GM23338 (cell line): ENCODE results near the gene CIB4. TPM values are rescaled to one million over a fixed set of nuclear protein-coding genes. Genes with fewer than 3 reads are reported as not detected.

ENCODE experiments used
- ATAC-seq: fragments of 200-7000 bp; cut with Tn5 transposase; 3 replicates; pipeline ENCODE4 v1.9.1; 2020
- DNase-seq: peaks from one replicate; pipeline ENCODE4 v3.0.0-alpha.2; 2015; ENCODE audit warnings: low spot score
- H2AFZ ChIP-seq: fragments of 200-600 bp; sonication (generic); 2 replicates; pipeline ENCODE4 v1.8.0; 2016; ENCODE audit warnings: antibody characterized with exemption, mild to moderate bottlenecking, moderate library complexity
- H3F3A ChIP-seq: fragments of 200-600 bp; sonication (generic); replicated peaks from 2 replicates; pipeline ENCODE4 v1.8.0; 2017; ENCODE audit warnings: antibody characterized with exemption, mixed run types, low read depth
- H3K27ac ChIP-seq: fragments of 200-600 bp; sonication (generic); 2 replicates; pipeline ENCODE4 v1.6.1; 2016; ENCODE audit warnings: low read depth
- H3K27me3 ChIP-seq: fragments of 200-600 bp; sonication (generic); 2 replicates; pipeline ENCODE4 v1.8.0; 2016; ENCODE audit warnings: mild to moderate bottlenecking, mixed run types, moderate library complexity; ENCODE audit not compliant: insufficient read depth
- H3K36me3 ChIP-seq: fragments of 200-600 bp; sonication (generic); 2 replicates; pipeline ENCODE4 v1.8.0; 2016; ENCODE audit warnings: mild to moderate bottlenecking; ENCODE audit not compliant: insufficient read depth
- H3K4me1 ChIP-seq: fragments of 200-600 bp; sonication (generic); 2 replicates; pipeline ENCODE4 v1.8.0; 2016; ENCODE audit warnings: mild to moderate bottlenecking, moderate library complexity; ENCODE audit not compliant: insufficient read depth
- H3K4me2 ChIP-seq: fragments of 200-600 bp; sonication (generic); 2 replicates; pipeline ENCODE4 v1.7.1; 2017; ENCODE audit warnings: mixed run types
- H3K4me3 ChIP-seq: fragments of 200-600 bp; sonication (generic); 2 replicates; pipeline ENCODE4 v1.6.1; 2016; ENCODE audit warnings: mixed run types
- H3K79me2 ChIP-seq: fragments of 200-600 bp; sonication (generic); replicated peaks from 2 replicates; pipeline ENCODE4 v1.8.0; 2017; ENCODE audit warnings: mild to moderate bottlenecking; ENCODE audit not compliant: insufficient read depth
- H3K9me2 ChIP-seq: fragments of 200-600 bp; sonication (generic); 2 replicates; pipeline ENCODE4 v1.8.0; 2017; ENCODE audit not compliant: insufficient read depth
- H4K20me1 ChIP-seq: fragments of 200-600 bp; sonication (generic); replicated peaks from 2 replicates; pipeline ENCODE4 v1.8.0; 2017; ENCODE audit warnings: mild to moderate bottlenecking; ENCODE audit not compliant: insufficient read depth
- H3K27ac Mint-ChIP-seq: 2 replicates; pipeline ENCODE4 v1.8.0; 2020; ENCODE audit warnings: inconsistent platforms, mild to moderate bottlenecking, moderate library complexity, mixed read lengths
- H3K27me3 Mint-ChIP-seq: 3 replicates; pipeline ENCODE4 v1.8.0; 2022; ENCODE audit warnings: low read depth, mild to moderate bottlenecking, moderate library complexity, mixed read lengths, inconsistent platforms; ENCODE audit not compliant: insufficient read depth, poor library complexity
- H3K36me3 Mint-ChIP-seq: 3 replicates; pipeline ENCODE4 v1.8.0; 2021; ENCODE audit warnings: low read depth, mild to moderate bottlenecking, inconsistent platforms, moderate library complexity, mixed read lengths
- H3K4me1 Mint-ChIP-seq: 3 replicates; pipeline ENCODE4 v1.8.0; 2020; ENCODE audit warnings: mild to moderate bottlenecking, inconsistent platforms, mixed read lengths
- H3K4me3 Mint-ChIP-seq: 3 replicates; pipeline ENCODE4 v1.8.0; 2021; ENCODE audit warnings: moderate library complexity, mild to moderate bottlenecking, inconsistent platforms, mixed read lengths
- H3K9me3 Mint-ChIP-seq: 3 replicates; pipeline ENCODE4 v1.8.0; 2020; ENCODE audit warnings: moderate library complexity, mild to moderate bottlenecking, inconsistent platforms, mixed read lengths
- CTCF ChIP-seq, 2 experiments: fragments of 200-600 bp in 1 of 2; sonication (generic) in 1 of 2; conservative IDR thresholded peaks; 2 replicates each; pipeline versions ENCODE4 v1.5.1 to v1.6.1; 2016 to 2017; ENCODE audit warnings: antibody characterized with exemption in 2 of 2, low read depth in 2 of 2, mild to moderate bottlenecking in 2 of 2, moderate library complexity in 1 of 2
- EZH2 ChIP-seq: fragments of 200-600 bp; sonication (generic); IDR thresholded peaks from one replicate; pipeline ENCODE4 v1.8.0; 2017; ENCODE audit warnings: antibody characterized with exemption, mild to moderate bottlenecking, low read depth; ENCODE audit not compliant: unreplicated experiment
- EZH2phosphoT487 ChIP-seq: fragments of 200-600 bp; sonication (generic); IDR thresholded peaks from one replicate; pipeline ENCODE4 v1.8.1; 2018; ENCODE audit warnings: antibody characterized with exemption; ENCODE audit not compliant: unreplicated experiment
- JUNB ChIP-seq: IDR thresholded peaks from one replicate; pipeline ENCODE4 v1.6.1; 2016; ENCODE audit warnings: antibody characterized with exemption; ENCODE audit not compliant: unreplicated experiment
- POLR2AphosphoS5 ChIP-seq: IDR thresholded peaks from 2 replicates; pipeline ENCODE4 v1.6.1; 2016; ENCODE audit warnings: antibody characterized with exemption, low read depth
- STAT1 ChIP-seq: IDR thresholded peaks from one replicate; pipeline ENCODE4 v1.6.1; 2016; ENCODE audit warnings: antibody characterized with exemption; ENCODE audit not compliant: unreplicated experiment
- ZNF114 ChIP-seq: fragments of 250-450 bp; sonication (Bioruptor Pico); IDR thresholded peaks from 2 replicates; pipeline ENCODE4 v1.5.0; 2020; ENCODE audit warnings: mild to moderate bottlenecking, moderate library complexity
- ZNF331 ChIP-seq: fragments of 250-450 bp; sonication (Bioruptor Pico); IDR thresholded peaks from 2 replicates; pipeline ENCODE4 v1.5.0; 2020; ENCODE audit warnings: low read depth, mild to moderate bottlenecking, moderate library complexity
- polyA plus RNA-seq: library from polyadenylated mRNA; unstranded; fragments of >200 nt; fragmentation: Nextera tagmentation; extraction: Ambion mirVana; gene quantifications from 2 replicates; pipeline ENCODE4 v1.2.1, GENCODE V29; 2016
- total RNA-seq: library from RNA; depleted of rRNA; stranded (reverse); fragments of >200 nt; shearing (Covaris generic); gene quantifications from 2 replicates; pipeline ENCODE4 v1.2.3, GENCODE V29; 2014
- TF ChIP-seq, protein P1 (sequence below): fragments of 250-450 bp; sonication (Bioruptor Pico); IDR thresholded peaks from 2 replicates; pipeline ENCODE4 v1.5.0; 2020; ENCODE audit warnings: mild to moderate bottlenecking, moderate library complexity
- TF ChIP-seq, protein P2 (sequence below): IDR thresholded peaks from 2 replicates; pipeline ENCODE4 v1.6.1; 2016; ENCODE audit warnings: antibody characterized with exemption

The CIB4 gene
- total and polyA plus RNA-seq, 2 experiments from 2014 or later = not detected

- Mint-ChIP-seq H3K36me3 (no peaks in the 10 kb centered on the region), H3K27me3 (peaks cover 5% of the 10 kb centered on the region), H3K27ac (no peak overlapping the region), H3K9me3 (no peaks in the 10 kb centered on the region), H3K4me1 (peaks cover 3% of the 10 kb centered on the region), H3K4me3 (no peak overlapping the region)
- DNase-seq (no peak), ATAC-seq (no peak)
- Histone ChIP-seq H3K79me2 (no peaks in the 10 kb centered on the region), H3K4me3 (no peak overlapping the region), H3F3A (no peaks in the 10 kb centered on the region), H3K4me2 (no peak overlapping the region), H2AFZ (no peak overlapping the region), H3K36me3 (no peaks in the 10 kb centered on the region), H3K9me2 (no peaks in the 10 kb centered on the region), H4K20me1 (no peaks in the 10 kb centered on the region), H3K27me3 (no peaks in the 10 kb centered on the region), H3K4me1 (no peaks in the 10 kb centered on the region), H3K27ac (no peak overlapping the region)
- TF ChIP-seq JUNB (no peak), ZNF331 (no peak), EZH2 (no peak), EZH2phosphoT487 (no peak), ZNF114 (CRISPR knock-in tag) (no peak)
These were observed 29.8 kb upstream of the CIB4 start for GRCh38 chr2:26670931-26671460.

DNA sequence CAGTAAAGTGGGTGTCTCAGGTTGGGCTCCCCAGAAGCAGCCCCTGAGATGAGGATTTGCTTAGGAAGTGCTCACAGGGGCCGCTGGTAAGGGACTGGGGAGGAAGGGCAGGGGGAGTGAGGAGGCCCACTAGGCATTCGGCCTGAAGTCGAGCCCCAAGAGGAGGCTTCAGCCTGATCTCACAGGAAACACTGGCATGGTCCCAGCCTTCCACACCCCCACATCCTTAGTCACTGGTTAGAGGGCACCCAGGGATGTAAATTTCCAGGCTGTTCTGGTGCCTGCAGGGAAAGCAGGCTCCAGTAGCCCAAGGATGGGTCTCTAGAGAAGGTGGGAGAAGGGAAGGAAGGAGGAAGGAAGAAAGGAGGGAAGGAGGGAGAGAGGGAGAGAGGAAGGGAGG lies 29.0 kb upstream of the CIB4 start:
- DNase-seq (no peak), ATAC-seq (no peak)
- no peak overlapping the region for H3K27ac ChIP-seq
- H2AFZ ChIP-seq = no peak overlapping the region
- no peak overlapping the region for H3K4me3 ChIP-seq
- Mint-ChIP-seq H3K36me3 (no peaks in the 10 kb centered on the region), H3K27ac (no peak overlapping the region), H3K27me3 (peaks cover 7% of the 10 kb centered on the region), H3K9me3 (0 out of 3 replicates have a peak, but pooled peaks cover 4% of the 10 kb centered on the region), H3K4me1 (peaks cover 3% of the 10 kb centered on the region), H3K4me3 (no peak overlapping the region)
- H3K4me1 ChIP-seq = no peaks in the 10 kb centered on the region
- no peaks in the 10 kb centered on the region for H3K9me2 ChIP-seq
- no peaks in the 10 kb centered on the region for H3K36me3 ChIP-seq
- no peaks in the 10 kb centered on the region for H3F3A ChIP-seq
- H3K79me2 ChIP-seq = no peaks in the 10 kb centered on the region
- no peaks in the 10 kb centered on the region for H3K27me3 ChIP-seq
- H3K4me2 ChIP-seq = no peak overlapping the region
- H4K20me1 ChIP-seq = no peaks in the 10 kb centered on the region
- TF ChIP-seq, protein P1, sequence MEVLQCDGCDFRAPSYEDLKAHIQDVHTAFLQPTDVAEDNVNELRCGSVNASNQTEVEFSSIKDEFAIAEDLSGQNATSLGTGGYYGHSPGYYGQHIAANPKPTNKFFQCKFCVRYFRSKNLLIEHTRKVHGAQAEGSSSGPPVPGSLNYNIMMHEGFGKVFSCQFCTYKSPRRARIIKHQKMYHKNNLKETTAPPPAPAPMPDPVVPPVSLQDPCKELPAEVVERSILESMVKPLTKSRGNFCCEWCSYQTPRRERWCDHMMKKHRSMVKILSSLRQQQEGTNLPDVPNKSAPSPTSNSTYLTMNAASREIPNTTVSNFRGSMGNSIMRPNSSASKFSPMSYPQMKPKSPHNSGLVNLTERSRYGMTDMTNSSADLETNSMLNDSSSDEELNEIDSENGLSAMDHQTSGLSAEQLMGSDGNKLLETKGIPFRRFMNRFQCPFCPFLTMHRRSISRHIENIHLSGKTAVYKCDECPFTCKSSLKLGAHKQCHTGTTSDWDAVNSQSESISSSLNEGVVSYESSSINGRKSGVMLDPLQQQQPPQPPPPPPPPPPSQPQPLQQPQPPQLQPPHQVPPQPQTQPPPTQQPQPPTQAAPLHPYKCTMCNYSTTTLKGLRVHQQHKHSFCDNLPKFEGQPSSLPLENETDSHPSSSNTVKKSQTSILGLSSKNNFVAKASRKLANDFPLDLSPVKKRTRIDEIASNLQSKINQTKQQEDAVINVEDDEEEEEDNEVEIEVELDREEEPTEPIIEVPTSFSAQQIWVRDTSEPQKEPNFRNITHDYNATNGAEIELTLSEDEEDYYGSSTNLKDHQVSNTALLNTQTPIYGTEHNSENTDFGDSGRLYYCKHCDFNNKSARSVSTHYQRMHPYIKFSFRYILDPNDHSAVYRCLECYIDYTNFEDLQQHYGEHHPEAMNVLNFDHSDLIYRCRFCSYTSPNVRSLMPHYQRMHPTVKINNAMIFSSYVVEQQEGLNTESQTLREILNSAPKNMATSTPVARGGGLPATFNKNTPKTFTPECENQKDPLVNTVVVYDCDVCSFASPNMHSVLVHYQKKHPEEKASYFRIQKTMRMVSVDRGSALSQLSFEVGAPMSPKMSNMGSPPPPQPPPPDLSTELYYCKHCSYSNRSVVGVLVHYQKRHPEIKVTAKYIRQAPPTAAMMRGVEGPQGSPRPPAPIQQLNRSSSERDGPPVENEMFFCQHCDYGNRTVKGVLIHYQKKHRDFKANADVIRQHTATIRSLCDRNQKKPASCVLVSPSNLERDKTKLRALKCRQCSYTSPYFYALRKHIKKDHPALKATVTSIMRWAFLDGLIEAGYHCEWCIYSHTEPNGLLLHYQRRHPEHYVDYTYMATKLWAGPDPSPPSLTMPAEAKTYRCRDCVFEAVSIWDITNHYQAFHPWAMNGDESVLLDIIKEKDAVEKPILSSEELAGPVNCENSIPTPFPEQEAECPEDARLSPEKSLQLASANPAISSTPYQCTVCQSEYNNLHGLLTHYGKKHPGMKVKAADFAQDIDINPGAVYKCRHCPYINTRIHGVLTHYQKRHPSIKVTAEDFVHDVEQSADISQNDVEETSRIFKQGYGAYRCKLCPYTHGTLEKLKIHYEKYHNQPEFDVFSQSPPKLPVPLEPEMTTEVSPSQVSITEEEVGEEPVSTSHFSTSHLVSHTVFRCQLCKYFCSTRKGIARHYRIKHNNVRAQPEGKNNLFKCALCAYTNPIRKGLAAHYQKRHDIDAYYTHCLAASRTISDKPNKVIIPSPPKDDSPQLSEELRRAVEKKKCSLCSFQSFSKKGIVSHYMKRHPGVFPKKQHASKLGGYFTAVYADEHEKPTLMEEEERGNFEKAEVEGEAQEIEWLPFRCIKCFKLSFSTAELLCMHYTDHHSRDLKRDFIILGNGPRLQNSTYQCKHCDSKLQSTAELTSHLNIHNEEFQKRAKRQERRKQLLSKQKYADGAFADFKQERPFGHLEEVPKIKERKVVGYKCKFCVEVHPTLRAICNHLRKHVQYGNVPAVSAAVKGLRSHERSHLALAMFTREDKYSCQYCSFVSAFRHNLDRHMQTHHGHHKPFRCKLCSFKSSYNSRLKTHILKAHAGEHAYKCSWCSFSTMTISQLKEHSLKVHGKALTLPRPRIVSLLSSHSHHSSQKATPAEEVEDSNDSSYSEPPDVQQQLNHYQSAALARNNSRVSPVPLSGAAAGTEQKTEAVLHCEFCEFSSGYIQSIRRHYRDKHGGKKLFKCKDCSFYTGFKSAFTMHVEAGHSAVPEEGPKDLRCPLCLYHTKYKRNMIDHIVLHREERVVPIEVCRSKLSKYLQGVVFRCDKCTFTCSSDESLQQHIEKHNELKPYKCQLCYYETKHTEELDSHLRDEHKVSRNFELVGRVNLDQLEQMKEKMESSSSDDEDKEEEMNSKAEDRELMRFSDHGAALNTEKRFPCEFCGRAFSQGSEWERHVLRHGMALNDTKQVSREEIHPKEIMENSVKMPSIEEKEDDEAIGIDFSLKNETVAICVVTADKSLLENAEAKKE (CRISPR knock-in tag) = no peak
- TF ChIP-seq, protein P2, sequence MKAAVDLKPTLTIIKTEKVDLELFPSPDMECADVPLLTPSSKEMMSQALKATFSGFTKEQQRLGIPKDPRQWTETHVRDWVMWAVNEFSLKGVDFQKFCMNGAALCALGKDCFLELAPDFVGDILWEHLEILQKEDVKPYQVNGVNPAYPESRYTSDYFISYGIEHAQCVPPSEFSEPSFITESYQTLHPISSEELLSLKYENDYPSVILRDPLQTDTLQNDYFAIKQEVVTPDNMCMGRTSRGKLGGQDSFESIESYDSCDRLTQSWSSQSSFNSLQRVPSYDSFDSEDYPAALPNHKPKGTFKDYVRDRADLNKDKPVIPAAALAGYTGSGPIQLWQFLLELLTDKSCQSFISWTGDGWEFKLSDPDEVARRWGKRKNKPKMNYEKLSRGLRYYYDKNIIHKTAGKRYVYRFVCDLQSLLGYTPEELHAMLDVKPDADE = no peak
- no peak for TF ChIP-seq CTCF (conservative IDR thresholded peaks at IDR 0.05; ENCODE audit: low read depth in 2 of 2)
- TF ChIP-seq POLR2AphosphoS5 = no peak
- TF ChIP-seq EZH2 = no peak
- TF ChIP-seq JUNB = no peak
- TF ChIP-seq ZNF331 = no peak
- no peak for TF ChIP-seq STAT1
